ENCODE measurements around the gene TCIRG1. TPM values are rescaled to one million over a fixed set of nuclear protein-coding genes. Genes with fewer than 3 reads are reported as not detected.
"Not testable (repeated sequence)": the region's sequence is repeated elsewhere in the genome, so short reads cannot be mapped to it uniquely, and the experiment has no call there.

The TCIRG1 gene
- total RNA-seq, 2 experiments from 2014 or later, result 295 TPM

- H3K4me3 Mint-ChIP-seq, result no peak overlapping the region
- POLR2A ChIA-PET, result no interaction called here
- H3K36me3 Mint-ChIP-seq (ENCODE audit: low read depth), result no peaks in the 10 kb centered on the region
- no peaks in the 10 kb centered on the region for H3K9me3 Mint-ChIP-seq
- H3K27me3 Mint-ChIP-seq, result peaks cover 2% of the 10 kb centered on the region
- DNase-seq, result no peak
- H3K27ac Mint-ChIP-seq, result no peak overlapping the region
- no peaks in the 10 kb centered on the region for H3K4me1 Mint-ChIP-seq
- CTCF ChIA-PET, result no interaction called here
Measured at GRCh38 chr11:68092411-68092810, 53.6 kb downstream of the TCIRG1 start.

- CTCF ChIA-PET; H3K36me3 Mint-ChIP-seq (ENCODE audit: low read depth); H3K4me1 Mint-ChIP-seq; H3K27me3 Mint-ChIP-seq; POLR2A ChIA-PET; H3K9me3 Mint-ChIP-seq; H3K27ac Mint-ChIP-seq; DNase-seq; H3K4me3 Mint-ChIP-seq: not testable (repeated sequence)
Measured at GRCh38 chr11:68092946-68093345, 54.1 kb downstream of the TCIRG1 start.

- H3K27ac Mint-ChIP-seq, result no peak overlapping the region
- POLR2A ChIA-PET, result no interaction called here
- no peaks in the 10 kb centered on the region for H3K36me3 Mint-ChIP-seq (ENCODE audit: low read depth)
- DNase-seq, result no peak
- peaks cover 2% of the 10 kb centered on the region for H3K27me3 Mint-ChIP-seq
- no peaks in the 10 kb centered on the region for H3K4me1 Mint-ChIP-seq
- H3K9me3 Mint-ChIP-seq, result no peaks in the 10 kb centered on the region
- CTCF ChIA-PET, result no interaction called here
- H3K4me3 Mint-ChIP-seq, result no peak overlapping the region
Measured at GRCh38 chr11:68093565-68093964, 54.7 kb downstream of the TCIRG1 start.

- Mint-ChIP-seq H3K4me3 (no peak overlapping the region), H3K4me1 (peaks cover 3% of the 10 kb centered on the region), H3K27ac (no peak overlapping the region), H3K36me3 (ENCODE audit: low read depth) (no peaks in the 10 kb centered on the region), H3K9me3 (no peaks in the 10 kb centered on the region), H3K27me3 (no peaks in the 10 kb centered on the region)
- CTCF ChIA-PET, result no interaction called here
- DNase-seq, result no peak
- POLR2A ChIA-PET, result no interaction called here
Measured at GRCh38 chr11:68096962-68097361, 58.1 kb downstream of the TCIRG1 start.

- Mint-ChIP-seq H3K27ac (no peak overlapping the region), H3K27me3 (no peaks in the 10 kb centered on the region), H3K36me3 (ENCODE audit: low read depth) (no peaks in the 10 kb centered on the region), H3K9me3 (no peaks in the 10 kb centered on the region), H3K4me3 (no peak overlapping the region), H3K4me1 (peaks cover 3% of the 10 kb centered on the region)
- POLR2A ChIA-PET, result interaction anchor here (1.6 kb wide), 1 partner anchor 10 kb away, joined by 6 read pairs; no protein-coding TSS in a partner anchor
- no peak for DNase-seq
- CTCF ChIA-PET, result no interaction called here
Measured at GRCh38 chr11:68099057-68099456, 60.2 kb downstream of the TCIRG1 start.

- no peak overlapping the region for H3K27ac Mint-ChIP-seq
- H3K4me3 Mint-ChIP-seq, result no peak overlapping the region
- no peaks in the 10 kb centered on the region for H3K9me3 Mint-ChIP-seq
- CTCF ChIA-PET, result no interaction called here
- DNase-seq, result no peak
- H3K27me3 Mint-ChIP-seq, result no peaks in the 10 kb centered on the region
- POLR2A ChIA-PET, result interaction anchor here (0.7 to 1.6 kb wide), 2 partner anchors 11 to 47 kb away, joined by 3 to 6 read pairs; no protein-coding TSS in a partner anchor
- peaks cover 3% of the 10 kb centered on the region for H3K4me1 Mint-ChIP-seq
- no peaks in the 10 kb centered on the region for H3K36me3 Mint-ChIP-seq (ENCODE audit: low read depth)
Measured at GRCh38 chr11:68099474-68100405, 60.9 kb downstream of the TCIRG1 start.

Other genes with a start within 250 kb of the TCIRG1 start
- gene UNC93B1, start 34.9 kb upstream of the TCIRG1 start, total RNA-seq, result 10 to 100 TPM; 41.7 to 42.0 TPM
- not detected for gene ALDH3B1, start 28.7 kb upstream of the TCIRG1 start, total RNA-seq
- 100 to 1,000 TPM; 112 to 128 TPM for gene NDUFS8, start 8.3 kb upstream of the TCIRG1 start, total RNA-seq
- gene CHKA, start 82.4 kb downstream of the TCIRG1 start, total RNA-seq, result 1 to 10 TPM; 3.0 to 3.1 TPM
- gene KMT5B, start 174.3 kb downstream of the TCIRG1 start, total RNA-seq, result 10 to 100 TPM; 25.7 to 28.0 TPM
- 10 to 100 TPM; 24.0 to 27.4 TPM for gene C11orf24, start 232.9 kb downstream of the TCIRG1 start, total RNA-seq